Glutamatergic neuron (in vitro differentiated cells): ENCODE measurements around the gene SNPH. TPM values are rescaled to one million over a fixed set of nuclear protein-coding genes. Genes with fewer than 3 reads are reported as not detected.
A peak's percentile ranks its signal among the peaks of the same experiment; 100 is the strongest.

Source experiments
- DNase-seq: peaks from one replicate; pipeline ENCODE4 v3.0.0; 2022
- H3K27ac Mint-ChIP-seq: one replicate; pipeline ENCODE4 v1.8.0; 2020; ENCODE audit warnings: mild to moderate bottlenecking, mixed read lengths, inconsistent platforms; ENCODE audit not compliant: unreplicated experiment
- H3K27me3 Mint-ChIP-seq: one replicate; pipeline ENCODE4 v1.8.0; 2020; ENCODE audit warnings: mild to moderate bottlenecking, moderate library complexity, mixed read lengths, inconsistent platforms; ENCODE audit not compliant: unreplicated experiment
- H3K36me3 Mint-ChIP-seq: one replicate; pipeline ENCODE4 v1.8.0; 2020; ENCODE audit warnings: mild to moderate bottlenecking, mixed read lengths, inconsistent platforms; ENCODE audit not compliant: unreplicated experiment
- H3K4me1 Mint-ChIP-seq: one replicate; pipeline ENCODE4 v1.8.0; 2020; ENCODE audit warnings: mild to moderate bottlenecking, low read depth, mixed read lengths, inconsistent platforms; ENCODE audit not compliant: unreplicated experiment
- H3K4me3 Mint-ChIP-seq: one replicate; pipeline ENCODE4 v1.8.0; 2020; ENCODE audit warnings: mild to moderate bottlenecking, mixed read lengths, inconsistent platforms; ENCODE audit not compliant: unreplicated experiment
- H3K9me3 Mint-ChIP-seq: one replicate; pipeline ENCODE4 v1.8.0; 2020; ENCODE audit warnings: mild to moderate bottlenecking, moderate library complexity, mixed read lengths, inconsistent platforms; ENCODE audit not compliant: unreplicated experiment
- CTCF ChIP-seq: fragments of 200-600 bp; sonication (generic); IDR thresholded peaks from one replicate; pipeline ENCODE4 v1.5.0; 2021; ENCODE audit not compliant: partially characterized antibody, unreplicated experiment
- total RNA-seq: library from RNA; stranded (reverse); fragmentation: NEBNext Ultra II Directional; extraction: Animal tissue kit (Norgen Biotek cat#: 25700); gene quantifications from one replicate; pipeline ENCODE4 v1.2.1, GENCODE V29; 2021; ENCODE audit not compliant: unreplicated experiment

Gene SNPH
- total RNA-seq, 1 donor from 2014 or later: 34.5 TPM

- no peak for DNase-seq
- no peak for TF ChIP-seq CTCF
- H3K4me3 Mint-ChIP-seq: peak overlapping the region; percentile 20
- H3K4me1 Mint-ChIP-seq: peaks cover 7% of the 10 kb centered on the region
- peaks cover 7% of the 10 kb centered on the region for H3K9me3 Mint-ChIP-seq
- H3K27me3 Mint-ChIP-seq: peaks cover 6% of the 10 kb centered on the region
- H3K27ac Mint-ChIP-seq: no peak overlapping the region
- H3K36me3 Mint-ChIP-seq: no peaks in the 10 kb centered on the region
Observed at GRCh38 chr20:1310071-1310470, 44.0 kb downstream of the SNPH start.

DNA sequence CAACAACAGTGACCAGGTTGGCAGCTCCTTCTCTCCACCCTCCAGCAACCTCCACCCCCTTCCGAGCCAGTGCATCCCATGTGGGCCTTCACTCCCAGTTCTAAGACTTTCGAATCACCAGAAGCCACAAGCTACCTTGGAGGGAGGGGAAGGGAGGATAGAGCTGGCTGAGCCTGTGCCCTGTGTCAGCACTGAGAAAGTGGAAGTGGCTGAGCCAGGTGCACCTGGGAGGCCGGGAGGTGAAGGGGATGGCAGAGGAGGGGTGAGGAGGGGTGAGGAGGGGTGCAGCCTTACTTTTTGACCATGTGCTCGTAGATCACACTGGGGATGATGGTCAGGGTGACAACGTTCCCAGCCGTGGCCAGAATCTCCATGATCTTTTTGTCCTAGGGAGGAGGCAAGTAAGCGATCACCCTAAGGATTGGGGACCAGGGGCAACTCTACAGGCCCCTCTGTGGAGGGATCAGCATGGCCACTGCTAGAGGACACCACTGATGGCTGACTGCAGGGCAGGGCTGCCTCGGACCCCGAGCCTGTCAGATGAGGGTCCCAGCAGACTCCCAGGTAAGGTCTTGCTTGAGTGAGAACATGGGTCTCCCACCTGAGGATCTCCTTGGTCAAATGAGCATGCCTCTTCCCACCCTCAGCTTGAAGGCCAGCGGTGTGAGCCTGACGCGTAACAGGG is 44.6 kb downstream of the SNPH start:
- no peak overlapping the region for H3K4me3 Mint-ChIP-seq
- no peak for TF ChIP-seq CTCF
- no peak for DNase-seq
- peaks cover 7% of the 10 kb centered on the region for H3K9me3 Mint-ChIP-seq
- H3K27ac Mint-ChIP-seq: no peak overlapping the region
- peaks cover 7% of the 10 kb centered on the region for H3K4me1 Mint-ChIP-seq
- peaks cover 5% of the 10 kb centered on the region for H3K27me3 Mint-ChIP-seq
- H3K36me3 Mint-ChIP-seq: no peaks in the 10 kb centered on the region

DNA sequence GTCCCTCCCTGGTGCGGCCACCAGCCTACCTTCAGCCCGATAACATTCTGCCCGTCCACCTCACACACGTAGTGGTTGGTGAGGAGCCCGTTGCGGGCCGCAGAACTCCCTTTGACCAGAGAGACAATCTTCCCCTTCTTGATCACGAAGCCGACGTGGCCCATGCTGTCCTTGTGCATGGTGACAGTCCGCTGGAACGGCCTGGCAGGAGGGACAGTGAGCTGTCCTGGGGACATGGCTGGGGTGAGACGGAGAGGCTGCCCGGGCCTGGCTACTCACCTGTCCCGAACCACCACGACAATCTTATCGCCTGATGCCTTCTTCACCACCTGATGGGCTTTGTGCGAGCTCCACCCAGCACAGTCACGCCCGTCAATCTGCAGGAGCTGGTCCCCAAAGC is 46.2 kb downstream of the SNPH start:
- H3K27ac Mint-ChIP-seq: no peak overlapping the region
- H3K4me1 Mint-ChIP-seq: peaks cover 7% of the 10 kb centered on the region
- no peak for TF ChIP-seq CTCF
- H3K36me3 Mint-ChIP-seq: no peaks in the 10 kb centered on the region
- peaks cover 7% of the 10 kb centered on the region for H3K9me3 Mint-ChIP-seq
- DNase-seq: no peak
- H3K4me3 Mint-ChIP-seq: no peak overlapping the region
- peaks cover 7% of the 10 kb centered on the region for H3K27me3 Mint-ChIP-seq

DNA sequence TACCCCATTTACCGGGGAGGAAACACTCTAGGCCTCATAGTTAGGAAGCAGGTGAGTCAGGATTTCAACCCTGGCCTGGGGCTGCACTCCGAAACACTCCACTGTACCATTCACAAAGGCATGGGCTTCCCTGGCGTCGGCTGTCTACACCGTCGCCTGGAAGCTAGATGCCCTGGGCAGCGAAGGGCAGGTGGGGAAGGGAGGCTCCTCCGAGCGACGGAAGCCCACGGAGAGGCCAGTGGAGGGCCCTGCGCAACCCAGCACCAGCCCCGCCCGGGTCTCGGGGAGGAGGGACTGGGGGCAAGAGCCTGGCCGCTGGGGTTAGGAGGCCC is 46.8 kb downstream of the SNPH start:
- H3K4me1 Mint-ChIP-seq: peaks cover 7% of the 10 kb centered on the region
- peaks cover 7% of the 10 kb centered on the region for H3K9me3 Mint-ChIP-seq
- no peak overlapping the region for H3K27ac Mint-ChIP-seq
- peaks cover 8% of the 10 kb centered on the region for H3K27me3 Mint-ChIP-seq
- DNase-seq: no peak
- no peak for TF ChIP-seq CTCF
- no peaks in the 10 kb centered on the region for H3K36me3 Mint-ChIP-seq
- H3K4me3 Mint-ChIP-seq: no peak overlapping the region

DNA sequence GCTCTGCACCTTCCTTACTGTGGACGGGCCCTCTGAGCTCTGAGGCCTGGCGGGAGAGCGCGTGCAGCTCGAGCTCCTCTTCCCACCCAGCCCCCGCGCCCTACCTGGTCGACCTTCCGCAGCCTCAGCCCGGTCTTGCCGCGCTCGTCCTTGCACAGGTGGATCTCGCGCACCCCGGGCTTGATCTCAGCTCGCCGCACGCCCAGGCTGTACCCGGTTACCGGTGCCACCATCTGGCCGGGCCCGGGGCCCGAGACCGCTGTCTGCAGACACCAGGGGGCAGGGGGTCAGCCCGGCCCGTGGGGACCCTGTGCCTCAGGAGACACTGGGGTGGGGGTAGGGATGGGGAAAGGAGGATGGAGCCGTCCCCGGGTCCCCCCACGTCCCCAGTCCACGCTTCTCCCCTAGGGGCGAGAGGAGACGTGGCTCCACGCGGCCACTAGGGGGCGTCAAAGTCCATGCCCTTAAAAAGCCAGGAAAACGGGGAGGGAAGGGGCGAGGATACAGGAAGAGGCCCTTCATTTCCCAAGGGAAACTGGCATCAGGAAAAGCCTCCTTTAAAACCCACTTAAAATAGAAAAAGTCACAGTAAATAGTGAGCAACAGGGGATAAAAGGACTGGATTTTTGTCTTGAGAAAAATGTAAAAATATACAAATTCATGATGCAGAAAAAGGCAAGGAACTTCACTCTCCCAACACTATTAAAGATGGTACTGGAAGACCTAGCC is 47.3 kb downstream of the SNPH start:
- H3K4me1 Mint-ChIP-seq: peaks cover 6% of the 10 kb centered on the region
- DNase-seq: peak; percentile 89
- peaks cover 7% of the 10 kb centered on the region for H3K9me3 Mint-ChIP-seq
- no peak overlapping the region for H3K4me3 Mint-ChIP-seq
- H3K27me3 Mint-ChIP-seq: peaks cover 9% of the 10 kb centered on the region
- no peaks in the 10 kb centered on the region for H3K36me3 Mint-ChIP-seq
- TF ChIP-seq CTCF: peak; percentile 100
- no peak overlapping the region for H3K27ac Mint-ChIP-seq
